Liver (tissue), 9 donors: Measurements from ENCODE around the gene RPS6KC1. TPM values are rescaled to one million over a fixed set of nuclear protein-coding genes. Genes with fewer than 3 reads are reported as not detected.

Experiments used
- DNase-seq: peaks from one replicate; pipeline ENCODE4 v3.0.0-alpha.2; 2017; ENCODE audit warnings: low spot score
- H3K27ac ChIP-seq, 2 donors: one replicate each; pipeline ENCODE4 v1.7.0; 2013; ENCODE audit warnings: inconsistent platforms in 2 of 2, low read length in 2 of 2, control low read depth in 1 of 2, low read depth in 1 of 2, mild to moderate bottlenecking in 1 of 2
- H3K27me3 ChIP-seq, 4 donors: one replicate each; pipeline versions ENCODE4 v1.6.1 to v1.7.0; 2013; ENCODE audit warnings: low read length in 3 of 4, inconsistent platforms in 1 of 4, mild to moderate bottlenecking in 1 of 4, moderate library complexity in 1 of 4; ENCODE audit not compliant: control insufficient read depth in 4 of 4, insufficient read depth in 4 of 4
- H3K36me3 ChIP-seq, 4 donors: one replicate each; pipeline versions ENCODE4 v1.6.1 to v1.7.0; 2013; ENCODE audit warnings: low read length in 3 of 4, mild to moderate bottlenecking in 3 of 4, low read depth in 1 of 4, moderate library complexity in 1 of 4; ENCODE audit not compliant: control insufficient read depth in 4 of 4, insufficient read depth in 3 of 4
- H3K4me1 ChIP-seq, 4 donors: one replicate each; pipeline versions ENCODE4 v1.6.1 to v1.7.0; 2013; ENCODE audit warnings: low read length in 3 of 4, mild to moderate bottlenecking in 3 of 4, moderate library complexity in 1 of 4; ENCODE audit not compliant: control insufficient read depth in 4 of 4, insufficient read depth in 4 of 4
- H3K4me3 ChIP-seq, 3 donors: one replicate each; pipeline versions ENCODE4 v1.6.1 to v1.7.0; 2013; ENCODE audit warnings: low read length in 3 of 3, control low read depth in 1 of 3, low read depth in 1 of 3, mild to moderate bottlenecking in 1 of 3
- H3K9ac ChIP-seq, 2 donors: one replicate each; pipeline ENCODE4 v1.7.0; 2013; ENCODE audit warnings: low read length in 2 of 2, mild to moderate bottlenecking in 2 of 2, moderate library complexity in 2 of 2, control low read depth in 1 of 2, low read depth in 1 of 2
- H3K9me3 ChIP-seq, 4 donors: one replicate each; pipeline versions ENCODE4 v1.6.1 to v1.7.0; 2013; ENCODE audit warnings: low read length in 3 of 4; ENCODE audit not compliant: control insufficient read depth in 4 of 4
- CTCF ChIP-seq: fragments of 150-350 bp; IDR thresholded peaks from 2 replicates; pipeline ENCODE4 v1.5.1; 2017; ENCODE audit warnings: improper control_type of control experiment, low read depth, low read length; ENCODE audit not compliant: missing input control
- EGR1 ChIP-seq, 2 donors: IDR thresholded peaks; 2 replicates each; pipeline ENCODE4 v1.6.1; 2016 to 2018; ENCODE audit warnings: antibody characterized with exemption in 2 of 2, low read depth in 2 of 2
- FOXA1 ChIP-seq: IDR thresholded peaks from 2 replicates; pipeline ENCODE4 v1.6.1; 2016; ENCODE audit warnings: antibody characterized with exemption
- FOXA2 ChIP-seq: IDR thresholded peaks from 2 replicates; pipeline ENCODE4 v1.6.1; 2016; ENCODE audit warnings: antibody characterized with exemption
- GABPA ChIP-seq, 2 donors: IDR thresholded peaks in 1 of 2; conservative IDR thresholded peaks in 1 of 2; 2 replicates each; pipeline ENCODE4 v1.6.1; 2016; ENCODE audit warnings: antibody characterized with exemption in 2 of 2, mild to moderate bottlenecking in 1 of 2, moderate library complexity in 1 of 2
- HNF4A ChIP-seq, 2 donors: conservative IDR thresholded peaks; 2 replicates each; pipeline ENCODE4 v1.6.1; 2016; ENCODE audit warnings: antibody characterized with exemption in 2 of 2, mild to moderate bottlenecking in 2 of 2
- HNF4G ChIP-seq: IDR thresholded peaks from 2 replicates; pipeline ENCODE4 v1.6.1; 2016; ENCODE audit warnings: antibody characterized with exemption
- JUND ChIP-seq, 2 donors: IDR thresholded peaks; 2 replicates each; pipeline ENCODE4 v1.6.1; 2016; ENCODE audit warnings: antibody characterized with exemption in 2 of 2
- MAX ChIP-seq: IDR thresholded peaks from 2 replicates; pipeline ENCODE4 v1.6.1; 2016; ENCODE audit warnings: antibody characterized with exemption
- NR2F2 ChIP-seq: IDR thresholded peaks from 2 replicates; pipeline ENCODE4 v1.6.1; 2016; ENCODE audit warnings: antibody characterized with exemption
- RAD21 ChIP-seq, 2 donors: IDR thresholded peaks; 2 replicates each; pipeline ENCODE4 v1.6.1; 2016; ENCODE audit warnings: antibody characterized with exemption in 2 of 2, mild to moderate bottlenecking in 2 of 2
- REST ChIP-seq: IDR thresholded peaks from 2 replicates; pipeline ENCODE4 v1.6.1; 2016; ENCODE audit warnings: antibody characterized with exemption, mild to moderate bottlenecking
- RXRA ChIP-seq, 2 donors: IDR thresholded peaks; 2 replicates each; pipeline ENCODE4 v1.6.1; 2017 to 2018; ENCODE audit warnings: antibody characterized with exemption in 2 of 2, mild to moderate bottlenecking in 1 of 2
- SP1 ChIP-seq: IDR thresholded peaks from 2 replicates; pipeline ENCODE4 v1.6.1; 2018; ENCODE audit warnings: antibody characterized with exemption, mild to moderate bottlenecking
- TAF1 ChIP-seq: conservative IDR thresholded peaks from 2 replicates; pipeline ENCODE4 v1.6.1; 2016; ENCODE audit warnings: antibody characterized with exemption, mild to moderate bottlenecking
- YY1 ChIP-seq: IDR thresholded peaks from 2 replicates; pipeline ENCODE4 v1.6.1; 2016; ENCODE audit warnings: antibody characterized with exemption, mild to moderate bottlenecking
- ZBTB33 ChIP-seq: IDR thresholded peaks from 2 replicates; pipeline ENCODE4 v1.6.1; 2016; ENCODE audit warnings: antibody characterized with exemption
- WGBS: extraction: QIAGEN DNeasy Blood & Tissue Kit; methylation state at CpG from one replicate; pipeline ENCODE4 v1.1.7; 2013; 5-methylcytosine and 5-hydroxymethylcytosine counted together
- polyA plus RNA-seq, 2 donors: library from polyadenylated mRNA; stranded (reverse) in 1 of 2; unstranded in 1 of 2; fragments of 200-250 nt in 1 of 2; fragments of >200 nt in 1 of 2; fragmentation: Nextera tagmentation in 1 of 2; extraction: Ambion mirVana in 1 of 2; gene quantifications; one replicate each; pipeline versions ENCODE4 v1.2.1 to v1.2.3, GENCODE V29; 2013 to 2015
- total RNA-seq, 2 donors: library from RNA; depleted of rRNA; stranded (reverse); fragments of >200 nt; gene quantifications; one replicate each; pipeline ENCODE4 v1.2.3, GENCODE V29; 2014
- donor health status: healthy.
- donor health status: healthy.
- donor health status: healthy.
- donor health status: healthy.
- donor health status: healthy.

The RPS6KC1 gene
- total and polyA plus RNA-seq, 4 donors: 3.5 to 15.6 (median 9.8) TPM

- H3K4me3 ChIP-seq: no peak overlapping the region
- TF ChIP-seq TAF1: no peak
- TF ChIP-seq HNF4A (conservative IDR thresholded peaks at IDR 0.05): no peak
- TF ChIP-seq SP1: no peak
- no peak for TF ChIP-seq NR2F2
- no peak for TF ChIP-seq MAX
- TF ChIP-seq YY1: no peak
- TF ChIP-seq ZBTB33: no peak
- no peak for TF ChIP-seq CTCF
- no peak for TF ChIP-seq GABPA (IDR thresholded peaks at IDR 0.05 in 1 of 2, conservative IDR thresholded peaks at IDR 0.05 in 1 of 2)
- no peak for TF ChIP-seq RXRA (IDR thresholded peaks at IDR 0.05)
- no peak for TF ChIP-seq REST
- TF ChIP-seq EGR1 (IDR thresholded peaks at IDR 0.05; ENCODE audit: low read depth in 2 of 2): no peak
- TF ChIP-seq JUND (IDR thresholded peaks at IDR 0.05): no peak
- H3K9ac ChIP-seq: no peak overlapping the region
- no peaks in the 10 kb centered on the region for H3K9me3 ChIP-seq
- H3K27ac ChIP-seq: no peak overlapping the region
- H3K4me1 ChIP-seq: peaks cover 0 to 1% (median 0%) of the 10 kb centered on the region in 4 donors
- DNase-seq: no peak
- H3K36me3 ChIP-seq: no peaks in the 10 kb centered on the region
- WGBS: 97% methylated on average over 3 of the region's 3 CpGs
- H3K27me3 ChIP-seq: no peaks in the 10 kb centered on the region
Observed at GRCh38 chr1:213164561-213164960, 113.5 kb downstream of the RPS6KC1 start.

GRCh38 chr1:213166852-213167251 lies 115.8 kb downstream of the RPS6KC1 start:
- Histone ChIP-seq H3K4me3 (no peak overlapping the region), H3K27ac (no peak overlapping the region), H3K36me3 (no peaks in the 10 kb centered on the region), H3K9ac (no peak overlapping the region), H3K9me3 (no peaks in the 10 kb centered on the region), H3K27me3 (no peaks in the 10 kb centered on the region), H3K4me1 (peaks cover 0 to 1% (median 0%) of the 10 kb centered on the region in 4 donors)
- no peak for DNase-seq
- 67% methylated on average over 3 of the region's 3 CpGs for WGBS
- no peak for TF ChIP-seq ZBTB33
- no peak for TF ChIP-seq RAD21 (IDR thresholded peaks at IDR 0.05)
- TF ChIP-seq RXRA (IDR thresholded peaks at IDR 0.05): no peak
- no peak for TF ChIP-seq EGR1 (IDR thresholded peaks at IDR 0.05; ENCODE audit: low read depth in 2 of 2)
- no peak for TF ChIP-seq JUND (IDR thresholded peaks at IDR 0.05)
- TF ChIP-seq TAF1: no peak
- no peak for TF ChIP-seq REST
- no peak for TF ChIP-seq HNF4G
- no peak for TF ChIP-seq FOXA2
- no peak for TF ChIP-seq NR2F2
- TF ChIP-seq GABPA (IDR thresholded peaks at IDR 0.05 in 1 of 2, conservative IDR thresholded peaks at IDR 0.05 in 1 of 2): no peak
- no peak for TF ChIP-seq MAX
- no peak for TF ChIP-seq FOXA1
